ENCODE measurements around the gene CD164L2. TPM values are rescaled to one million over a fixed set of nuclear protein-coding genes. Genes with fewer than 3 reads are reported as not detected.
A peak's percentile ranks its signal among the peaks of the same experiment; 100 is the strongest.

The CD164L2 gene
- total RNA-seq, 1 experiment from 2014 or later, result 0.63 TPM

DNA sequence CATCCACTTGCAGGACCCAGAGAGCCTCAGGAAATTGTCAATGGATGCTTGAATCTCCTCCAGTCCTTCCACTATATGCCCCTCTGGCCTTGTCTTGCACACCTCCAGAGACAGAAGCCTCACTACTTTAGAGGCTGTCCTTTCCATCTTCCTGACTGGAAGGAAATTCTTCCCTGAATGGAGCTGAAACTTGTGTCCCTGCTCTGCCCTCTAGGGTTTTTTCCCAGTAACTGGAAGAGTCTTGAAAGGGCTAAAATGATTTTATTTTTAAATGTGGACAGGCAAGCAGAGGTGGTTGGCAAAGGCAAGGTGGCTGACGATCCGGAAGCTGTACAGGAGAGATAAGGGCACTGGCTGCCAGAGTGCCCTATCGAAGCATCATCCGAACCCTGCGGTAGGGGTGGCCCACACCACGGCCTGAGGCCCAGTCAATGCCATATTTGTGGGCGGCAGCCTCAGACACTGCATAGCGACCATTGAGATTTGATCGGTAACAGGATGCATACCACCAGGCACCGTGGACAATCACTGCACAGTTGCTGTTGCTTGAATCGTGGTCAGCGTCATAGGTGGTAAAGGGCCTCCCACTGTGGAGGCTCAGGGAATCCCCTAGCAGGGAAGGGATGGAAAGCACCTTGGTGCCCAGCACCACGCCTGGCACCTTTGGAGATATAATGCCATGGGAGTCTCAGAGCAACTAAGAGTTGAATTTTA, 14.1 kb downstream of the CD164L2 start:
- no peaks in the 10 kb centered on the region for H3K9me2 ChIP-seq (ENCODE audit: insufficient read depth)
- BruUV-seq (replicated peaks), result no TSS peak
- H2AFZ ChIP-seq, result no peak overlapping the region
- no peak for DNase-seq
- H3K79me2 ChIP-seq (ENCODE audit: low read depth), result no peaks in the 10 kb centered on the region
- ChIA-PET CTCF (interaction anchor here (0.8 kb wide), 1 partner anchor 13 kb away, joined by 4 read pairs; no protein-coding TSS in a partner anchor), POLR2A (ENCODE audit: unreplicated experiment) (interaction anchor here (1.0 kb wide), 1 partner anchor 26 kb away, joined by 9 read pairs; no protein-coding TSS in a partner anchor)
- H3K4me2 ChIP-seq, result no peak overlapping the region
- no peaks in the 10 kb centered on the region for H4K20me1 ChIP-seq (ENCODE audit: insufficient read depth)
- no peak overlapping the region for H3K27ac ChIP-seq
- TF ChIP-seq EZH2 (IDR thresholded peaks at IDR 0.05; ENCODE audit: low read depth), result no peak
- TF ChIP-seq, protein P1, sequence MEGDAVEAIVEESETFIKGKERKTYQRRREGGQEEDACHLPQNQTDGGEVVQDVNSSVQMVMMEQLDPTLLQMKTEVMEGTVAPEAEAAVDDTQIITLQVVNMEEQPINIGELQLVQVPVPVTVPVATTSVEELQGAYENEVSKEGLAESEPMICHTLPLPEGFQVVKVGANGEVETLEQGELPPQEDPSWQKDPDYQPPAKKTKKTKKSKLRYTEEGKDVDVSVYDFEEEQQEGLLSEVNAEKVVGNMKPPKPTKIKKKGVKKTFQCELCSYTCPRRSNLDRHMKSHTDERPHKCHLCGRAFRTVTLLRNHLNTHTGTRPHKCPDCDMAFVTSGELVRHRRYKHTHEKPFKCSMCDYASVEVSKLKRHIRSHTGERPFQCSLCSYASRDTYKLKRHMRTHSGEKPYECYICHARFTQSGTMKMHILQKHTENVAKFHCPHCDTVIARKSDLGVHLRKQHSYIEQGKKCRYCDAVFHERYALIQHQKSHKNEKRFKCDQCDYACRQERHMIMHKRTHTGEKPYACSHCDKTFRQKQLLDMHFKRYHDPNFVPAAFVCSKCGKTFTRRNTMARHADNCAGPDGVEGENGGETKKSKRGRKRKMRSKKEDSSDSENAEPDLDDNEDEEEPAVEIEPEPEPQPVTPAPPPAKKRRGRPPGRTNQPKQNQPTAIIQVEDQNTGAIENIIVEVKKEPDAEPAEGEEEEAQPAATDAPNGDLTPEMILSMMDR (conservative IDR thresholded peaks at IDR 0.05), result peak; percentile 36; the same call in 1 of the 2 replicates
- intact Hi-C loops (cut with micrococcal nuclease; ENCODE audit: unreplicated experiment), result loop anchor here (5.0 kb wide), 1 partner anchor 47 kb away; the partner anchor contains the start of gene TMEM222
- no peak overlapping the region for H3K4me3 ChIP-seq
- no peaks in the 10 kb centered on the region for H3K36me3 ChIP-seq (ENCODE audit: low read depth)
- H3K4me1 ChIP-seq (replicated peaks; ENCODE audit: insufficient read depth), result peaks cover 9% of the 10 kb centered on the region; the same call in 1 of the 2 replicates
- H3K9me3 ChIP-seq (ENCODE audit: insufficient read depth, low read depth), result no peaks in the 10 kb centered on the region
- no peaks in the 10 kb centered on the region for H3F3A ChIP-seq (ENCODE audit: insufficient read depth, low read depth)
- no peaks in the 10 kb centered on the region for H3K27me3 ChIP-seq (ENCODE audit: insufficient read depth, low read depth)

- Histone ChIP-seq H3K4me2 (peak overlapping the region; percentile 87), H3K36me3 (ENCODE audit: low read depth) (no peaks in the 10 kb centered on the region), H3K27me3 (ENCODE audit: insufficient read depth, low read depth) (no peaks in the 10 kb centered on the region), H3K79me2 (ENCODE audit: low read depth) (no peaks in the 10 kb centered on the region), H3K9me3 (ENCODE audit: insufficient read depth, low read depth) (no peaks in the 10 kb centered on the region), H4K20me1 (ENCODE audit: insufficient read depth) (no peaks in the 10 kb centered on the region), H3K4me3 (peak overlapping the region; percentile 70; the same call in 1 of the 2 replicates), H3K4me1 (replicated peaks; ENCODE audit: insufficient read depth) (peaks cover 9% of the 10 kb centered on the region; the same call in 1 of the 2 replicates), H2AFZ (peak overlapping the region; percentile 99; the same call in 1 of the 2 replicates), H3K9me2 (ENCODE audit: insufficient read depth) (no peaks in the 10 kb centered on the region), H3F3A (ENCODE audit: insufficient read depth, low read depth) (no peaks in the 10 kb centered on the region), H3K27ac (no peak overlapping the region)
- DNase-seq, result no peak
- intact Hi-C loops (cut with micrococcal nuclease; ENCODE audit: unreplicated experiment), result loop anchor here (2.0 to 5.0 kb wide), 2 partner anchors 16 to 45 kb away; partner anchors contain the start of genes CD164L2 and TMEM222
- TF ChIP-seq EZH2 (IDR thresholded peaks at IDR 0.05; ENCODE audit: low read depth), result no peak
- TF ChIP-seq, protein P1 (conservative IDR thresholded peaks at IDR 0.05), result no peak
- ChIA-PET CTCF (interaction anchor here (0.6 to 1.1 kb wide), 4 partner anchors 11 to 67 kb away, joined by 3 to 7 read pairs (median 3); no protein-coding TSS in a partner anchor), POLR2A (ENCODE audit: unreplicated experiment) (interaction anchor here (0.6 kb wide), 1 partner anchor 437 kb away, joined by 17 read pairs; no protein-coding TSS in a partner anchor)
- BruUV-seq (replicated peaks), result TSS peak; percentile 60
Measured at GRCh38 chr1:27367160-27367650, 15.9 kb downstream of the CD164L2 start.

GRCh38 chr1:27366411-27367159, 16.5 kb downstream of the CD164L2 start, which contains the start of gene MAP3K6:
Gene MAP3K6 (minus strand): TSS chr1:27366961. CDS start chr1:27366597, 364 bp downstream.
- Histone ChIP-seq H3K27ac (no peak within 1 kb of the TSS), H3K36me3 (ENCODE audit: low read depth) (no peaks in the 10 kb centered on the region), H3K9me2 (ENCODE audit: insufficient read depth) (no peaks in the 10 kb centered on the region), H3K79me2 (ENCODE audit: low read depth) (no peaks in the 10 kb centered on the region), H3K4me2 (peak within 1 kb of the TSS; percentile 87), H4K20me1 (ENCODE audit: insufficient read depth) (no peaks in the 10 kb centered on the region), H3K4me1 (replicated peaks; ENCODE audit: insufficient read depth) (peaks cover 9% of the 10 kb centered on the region; the same call in 1 of the 2 replicates), H3K9me3 (ENCODE audit: insufficient read depth, low read depth) (no peaks in the 10 kb centered on the region), H3F3A (ENCODE audit: insufficient read depth, low read depth) (no peaks in the 10 kb centered on the region), H2AFZ (peak within 1 kb of the TSS; percentile 99), H3K27me3 (ENCODE audit: insufficient read depth, low read depth) (no peaks in the 10 kb centered on the region), H3K4me3 (peak within 1 kb of the TSS; percentile 70)
- TSS peak; percentile 44 for BruUV-seq (replicated peaks)
- TF ChIP-seq, protein P1 (conservative IDR thresholded peaks at IDR 0.05), result no peak
- no peak for TF ChIP-seq EZH2 (IDR thresholded peaks at IDR 0.05; ENCODE audit: low read depth)
- ChIA-PET POLR2A (ENCODE audit: unreplicated experiment) (interaction anchor here (0.6 to 0.8 kb wide), 2 partner anchors 25 to 436 kb away, joined by 4 to 17 read pairs; partner anchors contain the start of gene SYTL1), CTCF (interaction anchor here (0.6 to 1.1 kb wide), 5 partner anchors 12 to 66 kb away, joined by 3 to 7 read pairs (median 3); partner anchors contain the start of gene CD164L2)
- peak; percentile 51 to 83 for DNase-seq
- intact Hi-C loops (cut with micrococcal nuclease; ENCODE audit: unreplicated experiment), result loop anchor here (1.0 to 5.0 kb wide), 3 partner anchors 16 to 44 kb away; partner anchors contain the start of genes CD164L2 and TMEM222
